Stomach (tissue), 4 donors: ENCODE results near the gene ADAM29.

Experiments
- CTCF ChIP-seq, 7 experiments: fragments of 450-650 bp in 4 of 7; fragments of 200-600 bp in 3 of 7; sonication (generic) in 3 of 7; IDR thresholded peaks; one replicate each; pipeline ENCODE4 v1.5.1; 2016 to 2019; ENCODE audit warnings: antibody characterized with exemption in 7 of 7, control low read depth in 2 of 7, mild to moderate bottlenecking in 1 of 7
- EP300 ChIP-seq: sonication (generic); formaldehyde crosslinking; IDR thresholded peaks from one replicate; pipeline ENCODE4 v1.6.1; 2017; ENCODE audit warnings: antibody characterized with exemption
- POLR2A ChIP-seq, 4 donors: fragments of 450-650 bp; IDR thresholded peaks; one replicate each; pipeline ENCODE4 v1.6.1; 2016; ENCODE audit warnings: antibody characterized with exemption in 4 of 4, control low read depth in 2 of 4, mild to moderate bottlenecking in 1 of 4, moderate library complexity in 1 of 4
- POLR2AphosphoS5 ChIP-seq, 3 donors: sonication (generic); formaldehyde crosslinking; IDR thresholded peaks; one replicate each; pipeline ENCODE4 v1.6.1; 2016; ENCODE audit warnings: antibody characterized with exemption in 3 of 3

- no peak for TF ChIP-seq EP300
- TF ChIP-seq CTCF (IDR thresholded peaks at IDR 0.05), result no peak
- no peak for TF ChIP-seq POLR2AphosphoS5 (IDR thresholded peaks at IDR 0.05)
- no peak for TF ChIP-seq POLR2A (IDR thresholded peaks at IDR 0.05)
These were observed 10.6 kb downstream of the ADAM29 start for GRCh38 chr4:174928575-174929253.
